HFF-Myc (cell line): ENCODE results near the gene AGXT2.

Experiments
- DNase-seq: peaks from one replicate; pipeline ENCODE4 v3.0.0-alpha.2; 2011; ENCODE audit warnings: low read depth; ENCODE audit errors: extremely low read depth
- H3K4me3 ChIP-seq: replicated peaks from 2 replicates; pipeline ENCODE4 v1.5.1; 2011; ENCODE audit warnings: low read depth, mild to moderate bottlenecking, control low read depth, low read length
- CTCF ChIP-seq: IDR thresholded peaks from 2 replicates; pipeline ENCODE4 v1.5.1; 2012; ENCODE audit warnings: mild to moderate bottlenecking, low read depth, low read length, control low read depth; ENCODE audit errors: missing control alignments

AGXT2 gene

GRCh38 chr5:34970552-34970951 lies 77.2 kb downstream of the AGXT2 start:
- no peak for TF ChIP-seq CTCF
- no peak overlapping the region for H3K4me3 ChIP-seq
- DNase-seq, result no peak

- DNase-seq, result no peak
- H3K4me3 ChIP-seq, result no peak overlapping the region
- TF ChIP-seq CTCF, result no peak
Measured at GRCh38 chr5:34968258-34968657, 79.5 kb downstream of the AGXT2 start.

- TF ChIP-seq CTCF, result no peak
- DNase-seq, result no peak
- H3K4me3 ChIP-seq, result no peak overlapping the region
Measured at GRCh38 chr5:34967540-34967939, 80.2 kb downstream of the AGXT2 start.

- peak; percentile 35 for DNase-seq
- TF ChIP-seq CTCF, result no peak
- no peak overlapping the region for H3K4me3 ChIP-seq
Measured at GRCh38 chr5:34959323-34959722, 88.4 kb downstream of the AGXT2 start.

DNA sequence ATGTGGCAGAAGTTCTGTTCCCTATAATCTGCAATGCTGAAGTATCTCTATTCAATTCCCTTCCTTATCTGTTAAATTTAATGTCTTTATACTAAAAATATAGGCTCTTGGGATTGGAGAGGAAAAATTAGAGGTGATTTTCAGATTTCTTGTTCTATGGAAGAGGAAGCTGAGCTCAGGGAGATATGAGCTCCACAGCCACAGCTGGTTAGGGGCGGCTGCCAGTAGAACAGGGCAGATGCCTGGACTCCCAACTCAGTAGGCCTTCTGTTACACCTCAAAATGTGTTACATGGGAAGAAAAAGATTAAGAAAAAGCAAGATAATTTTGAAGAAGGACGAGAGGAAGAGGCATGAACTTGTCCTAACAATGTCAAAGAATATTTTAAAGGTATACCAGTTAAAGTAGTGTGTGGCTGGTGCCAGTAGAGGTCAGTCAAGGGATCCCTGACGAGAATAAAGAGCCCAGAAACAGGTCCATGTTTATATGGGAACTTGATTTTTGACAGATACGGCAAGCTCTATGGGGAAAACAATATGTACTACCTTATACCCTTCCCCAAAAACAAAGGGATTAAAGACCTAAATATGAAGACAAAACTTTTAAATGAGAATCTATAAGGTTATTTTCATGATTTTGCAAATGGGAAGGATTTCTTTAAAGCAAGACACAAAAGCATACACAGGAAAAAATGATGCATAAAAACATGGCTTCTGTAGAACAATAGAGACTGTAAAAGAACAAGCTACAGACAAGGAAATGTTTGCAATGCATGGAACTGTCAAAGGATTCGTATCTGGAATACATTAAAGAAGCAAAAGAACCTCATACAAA lies 89.7 kb downstream of the AGXT2 start:
- no peak for DNase-seq

GRCh38 chr5:34957321-34957720 lies 90.4 kb downstream of the AGXT2 start:
- no peak for DNase-seq
- no peak for TF ChIP-seq CTCF
- H3K4me3 ChIP-seq, result no peak overlapping the region

More for the DNA sequence above, 89.7 kb downstream of the AGXT2 start:
- no peak overlapping the region for H3K4me3 ChIP-seq
- TF ChIP-seq CTCF, result peak; percentile 55
